ENCODE measurements around the gene AKAIN1. TPM values are rescaled to one million over a fixed set of nuclear protein-coding genes. Genes with fewer than 3 reads are reported as not detected.

Gene AKAIN1
- total and polyA plus RNA-seq, 2 experiments from 2014 or later, result not detected

GRCh38 chr18:5144629-5145028 is 52.4 kb downstream of the AKAIN1 start (continued):
- TF ChIP-seq CTCF (conservative IDR thresholded peaks at IDR 0.05; ENCODE audit: low read depth in 2 of 2) (no peak), EZH2phosphoT487 (IDR thresholded peaks at IDR 0.05; ENCODE audit: unreplicated experiment) (no peak), CREB1 (CRISPR knock-in tag; IDR thresholded peaks at IDR 0.05; ENCODE audit: low read depth) (no peak), NANOG (IDR thresholded peaks at IDR 0.05; ENCODE audit: borderline replicate concordance) (no peak), ETS1 (IDR thresholded peaks at IDR 0.05) (no peak), STAT1 (IDR thresholded peaks at IDR 0.05; ENCODE audit: unreplicated experiment) (no peak), ZNF114 (CRISPR knock-in tag; IDR thresholded peaks at IDR 0.05) (no peak)

GRCh38 chr18:5142859-5143258 is 54.2 kb downstream of the AKAIN1 start:
- ATAC-seq, result no peak
- no peaks in the 10 kb centered on the region for H3K27me3 ChIP-seq (ENCODE audit: insufficient read depth)
- no peaks in the 10 kb centered on the region for H3K4me1 Mint-ChIP-seq

More at GRCh38 chr18:5142859-5143258, 54.2 kb downstream of the AKAIN1 start:
- H3K4me3 ChIP-seq, result no peak overlapping the region
- no peaks in the 10 kb centered on the region for H3F3A ChIP-seq (replicated peaks; ENCODE audit: low read depth)
- no peaks in the 10 kb centered on the region for H3K9me2 ChIP-seq (ENCODE audit: insufficient read depth)
- Mint-ChIP-seq H3K4me3 (no peak overlapping the region), H3K27ac (no peak overlapping the region), H3K36me3 (ENCODE audit: low read depth) (no peaks in the 10 kb centered on the region), H3K9me3 (peaks cover 4% of the 10 kb centered on the region; the same call in 2 of the 3 replicates), H3K27me3 (ENCODE audit: insufficient read depth, low read depth, poor library complexity) (no peaks in the 10 kb centered on the region)
- H3K36me3 ChIP-seq (ENCODE audit: insufficient read depth), result no peaks in the 10 kb centered on the region
- TF ChIP-seq REST (IDR thresholded peaks at IDR 0.05; ENCODE audit: unreplicated experiment), result no peak
- no peak for TF ChIP-seq ZNF462 (CRISPR knock-in tag; IDR thresholded peaks at IDR 0.05)
- no peak for TF ChIP-seq ETS1 (IDR thresholded peaks at IDR 0.05)
- no peaks in the 10 kb centered on the region for H4K20me1 ChIP-seq (replicated peaks; ENCODE audit: insufficient read depth)
- no peak overlapping the region for H2AFZ ChIP-seq
- no peaks in the 10 kb centered on the region for H3K4me1 ChIP-seq (ENCODE audit: insufficient read depth)
- H3K79me2 ChIP-seq (replicated peaks; ENCODE audit: insufficient read depth), result no peaks in the 10 kb centered on the region
- H3K4me2 ChIP-seq, result no peak overlapping the region
- no peak overlapping the region for H3K27ac ChIP-seq (ENCODE audit: low read depth)
- no peak for DNase-seq (ENCODE audit: low spot score)

Measured in GM23338 (cell line).